GM18508 (cell line): ENCODE data around the gene SNCG.
"Not testable (repeated sequence)": the region's sequence is repeated elsewhere in the genome, so short reads cannot be mapped to it uniquely, and the experiment has no call there.

Source experiments
- ATAC-seq: cut with Tn5 transposase; IDR thresholded peaks from one replicate; pipeline ENCODE4 v1.9.1; 2021; ENCODE audit warnings: moderate number of reproducible peaks; ENCODE audit not compliant: insufficient read depth, unreplicated experiment

Gene SNCG

GRCh38 chr10:86944471-86944870 lies 13.9 kb upstream of the SNCG start:
- ATAC-seq: no peak

- no peak for ATAC-seq
Measured at GRCh38 chr10:86944907-86945306, 13.5 kb upstream of the SNCG start.

GRCh38 chr10:86945361-86946212 lies 12.8 kb upstream of the SNCG start:
- no peak for ATAC-seq

GRCh38 chr10:86946213-86947155 lies 11.9 kb upstream of the SNCG start:
- ATAC-seq: no peak

- ATAC-seq: not testable (repeated sequence)
Measured at GRCh38 chr10:86947806-86948205, 10.6 kb upstream of the SNCG start.

- no peak for ATAC-seq
Measured at GRCh38 chr10:86950349-86950748, 8.1 kb upstream of the SNCG start.

GRCh38 chr10:86951184-86951761 lies 7.1 kb upstream of the SNCG start:
- no peak for ATAC-seq

GRCh38 chr10:86952106-86952505 lies 6.3 kb upstream of the SNCG start:
- no peak for ATAC-seq

- not testable (repeated sequence) for ATAC-seq
Measured at GRCh38 chr10:86952697-86953096, 5.7 kb upstream of the SNCG start.

GRCh38 chr10:86953747-86954680 lies 4.4 kb upstream of the SNCG start:
- ATAC-seq: no peak

- no peak for ATAC-seq
Measured at GRCh38 chr10:86954681-86955500, 3.5 kb upstream of the SNCG start.

- no peak for ATAC-seq
Measured at GRCh38 chr10:86955501-86956194, 2.8 kb upstream of the SNCG start.

- no peak for ATAC-seq
Measured at GRCh38 chr10:86956195-86956847, 2.1 kb upstream of the SNCG start.

- no peak for ATAC-seq
Measured at GRCh38 chr10:86956848-86957448, 1.5 kb upstream of the SNCG start.

GRCh38 chr10:86957471-86958115 lies 806 bp upstream of the SNCG start, which contains the start of gene MMRN2:
Gene MMRN2, minus strand, starts transcription at chr10:86957615. Its CDS starts 74 bp downstream, at chr10:86957541.
- no peak for ATAC-seq

- no peak for ATAC-seq
Measured at GRCh38 chr10:86958901-86959736, 720 bp downstream of the SNCG start.
